ENCODE measurements around the gene TBXAS1.

TBXAS1 gene

DNA sequence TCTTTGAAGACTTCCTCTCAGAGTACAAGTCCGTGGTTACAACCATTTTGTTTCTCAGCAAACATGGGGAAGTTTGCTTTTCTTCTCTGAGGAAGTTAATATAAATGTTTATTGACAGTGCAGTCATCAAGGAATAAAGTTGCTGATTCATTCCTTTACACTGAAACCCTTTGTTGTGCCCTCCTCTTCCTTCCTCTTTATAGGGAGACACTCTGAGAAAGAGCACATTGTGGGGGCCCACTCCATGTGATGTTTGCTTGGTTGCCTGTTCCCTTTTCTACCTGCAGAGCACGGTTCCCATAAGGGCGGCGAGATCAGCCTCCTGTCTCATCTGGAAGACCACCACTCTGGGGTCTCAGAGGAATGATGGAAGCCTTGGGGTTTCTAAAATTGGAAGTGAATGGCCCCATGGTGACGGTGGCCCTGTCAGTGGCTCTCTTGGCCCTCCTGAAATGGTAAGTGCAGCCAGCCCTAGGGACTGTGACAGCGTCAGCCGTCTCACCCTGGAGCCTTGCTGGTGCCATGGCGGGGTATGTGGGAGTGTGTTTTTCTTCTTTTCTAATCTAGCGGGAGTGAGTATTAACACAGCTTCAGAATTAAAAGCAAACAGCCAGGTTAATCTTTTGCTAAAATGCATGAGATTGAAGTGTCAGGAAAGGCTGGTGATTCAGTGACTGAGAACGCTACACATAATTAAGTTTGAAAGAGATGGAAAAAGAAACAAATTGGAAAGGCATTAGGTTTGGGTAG, at the start of gene TBXAS1:
TBXAS1 (plus strand) TSS at position 240 of the 750 bp plus-strand sequence; CDS start at position 367, 127 bp downstream.
- ATAC-seq: peak; percentile 79
- no peaks in the 10 kb centered on the region for H3K27me3 Mint-ChIP-seq
- H3K27ac Mint-ChIP-seq: peak within 1 kb of the TSS; percentile 88
- H3K9me3 Mint-ChIP-seq: peaks cover 4% of the 10 kb centered on the region
- peak within 1 kb of the TSS; percentile 73 for H3K4me3 Mint-ChIP-seq
- peaks cover 48% of the 10 kb centered on the region for H3K4me1 Mint-ChIP-seq
- H3K36me3 Mint-ChIP-seq: peaks cover 19% of the 10 kb centered on the region

DNA sequence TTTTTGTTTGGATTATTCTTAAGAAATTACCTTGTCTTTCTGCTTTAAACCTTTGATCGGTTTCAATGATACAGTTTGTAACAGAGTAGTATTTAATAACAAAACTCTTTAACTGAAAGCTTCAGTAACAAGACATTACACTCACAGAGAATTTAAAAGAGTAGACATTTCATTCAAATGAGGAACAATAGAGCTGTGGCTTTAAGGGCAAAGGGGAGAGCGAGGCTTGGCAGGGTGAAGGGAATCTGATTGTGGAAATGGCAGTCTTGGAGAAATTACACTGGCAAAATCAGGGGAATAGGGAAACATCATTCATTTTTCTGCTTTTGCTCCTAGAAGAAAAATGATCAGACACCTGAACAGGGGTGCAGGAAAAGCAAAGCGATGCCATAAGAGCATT, 46.1 kb upstream of the TBXAS1 start:
- ATAC-seq: no peak
- no peak overlapping the region for H3K27ac Mint-ChIP-seq

DNA sequence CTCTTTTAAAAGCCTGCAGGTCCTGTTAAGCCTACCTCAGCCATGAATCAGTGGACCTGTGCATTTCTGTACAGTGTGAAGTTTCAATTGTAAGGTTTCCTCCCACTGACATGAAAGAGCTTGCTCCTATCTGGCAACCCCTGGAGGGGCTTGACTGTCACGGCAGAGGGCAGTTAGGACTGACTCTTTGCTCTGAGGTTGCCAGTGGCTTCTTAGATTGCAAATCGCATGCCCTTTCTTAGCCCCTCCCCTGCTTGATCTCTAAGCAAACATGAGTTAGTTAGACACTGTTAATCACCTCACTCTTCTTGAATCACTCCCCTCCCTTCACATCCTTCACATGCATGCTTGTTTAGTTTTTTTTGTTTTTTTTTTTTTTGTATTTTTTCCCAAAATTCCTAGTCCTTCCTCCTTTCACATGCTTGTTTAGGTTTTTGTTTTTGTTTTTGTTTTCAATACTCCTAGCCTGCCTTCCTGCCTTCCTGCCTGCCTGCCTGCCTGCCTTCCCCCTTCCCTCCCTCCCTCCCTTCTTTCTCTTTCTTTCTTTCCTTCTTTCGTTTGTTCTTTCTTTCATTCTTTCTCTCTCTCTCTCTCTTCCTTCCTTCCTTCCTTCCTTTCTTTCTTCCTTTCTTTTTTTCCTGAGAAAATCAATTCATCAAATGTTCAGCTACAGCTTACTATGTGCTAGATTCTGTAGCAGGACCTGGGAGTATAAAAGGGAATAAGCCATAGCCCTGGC, 45.2 kb upstream of the TBXAS1 start:
- Mint-ChIP-seq H3K27ac (no peak overlapping the region), H3K4me3 (no peak overlapping the region), H3K27me3 (no peaks in the 10 kb centered on the region), H3K9me3 (no peaks in the 10 kb centered on the region), H3K4me1 (peaks cover 10% of the 10 kb centered on the region), H3K36me3 (no peaks in the 10 kb centered on the region)
- ATAC-seq: peak; percentile 48

More for the DNA sequence above, 46.1 kb upstream of the TBXAS1 start:
- H3K9me3 Mint-ChIP-seq: no peaks in the 10 kb centered on the region
- H3K4me1 Mint-ChIP-seq: peaks cover 17% of the 10 kb centered on the region
- no peaks in the 10 kb centered on the region for H3K27me3 Mint-ChIP-seq
- H3K4me3 Mint-ChIP-seq: no peak overlapping the region
- no peaks in the 10 kb centered on the region for H3K36me3 Mint-ChIP-seq

DNA sequence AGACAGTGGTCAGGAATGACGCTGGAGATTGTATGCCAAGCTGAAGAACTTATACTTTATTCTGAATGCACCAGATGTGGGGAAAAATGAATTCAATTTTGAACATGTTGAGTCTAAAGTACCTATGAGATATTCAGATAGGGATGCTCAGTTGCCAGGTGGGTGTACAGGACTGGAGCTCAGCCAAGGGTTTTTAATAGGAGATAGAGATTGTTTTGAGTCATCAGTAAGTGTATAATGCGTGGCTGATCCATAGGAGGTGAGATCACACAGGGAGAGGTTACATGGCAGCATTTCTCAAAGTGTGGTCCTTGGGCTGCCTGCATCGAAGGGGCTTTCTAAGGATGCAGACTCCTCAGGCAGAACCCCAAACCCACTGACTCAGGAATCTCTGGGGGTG, 44.4 kb upstream of the TBXAS1 start:
- H3K27me3 Mint-ChIP-seq: no peaks in the 10 kb centered on the region
- H3K27ac Mint-ChIP-seq: no peak overlapping the region
- no peak overlapping the region for H3K4me3 Mint-ChIP-seq
- peaks cover 2% of the 10 kb centered on the region for H3K4me1 Mint-ChIP-seq
- H3K36me3 Mint-ChIP-seq: no peaks in the 10 kb centered on the region
- ATAC-seq: no peak
- no peaks in the 10 kb centered on the region for H3K9me3 Mint-ChIP-seq

DNA sequence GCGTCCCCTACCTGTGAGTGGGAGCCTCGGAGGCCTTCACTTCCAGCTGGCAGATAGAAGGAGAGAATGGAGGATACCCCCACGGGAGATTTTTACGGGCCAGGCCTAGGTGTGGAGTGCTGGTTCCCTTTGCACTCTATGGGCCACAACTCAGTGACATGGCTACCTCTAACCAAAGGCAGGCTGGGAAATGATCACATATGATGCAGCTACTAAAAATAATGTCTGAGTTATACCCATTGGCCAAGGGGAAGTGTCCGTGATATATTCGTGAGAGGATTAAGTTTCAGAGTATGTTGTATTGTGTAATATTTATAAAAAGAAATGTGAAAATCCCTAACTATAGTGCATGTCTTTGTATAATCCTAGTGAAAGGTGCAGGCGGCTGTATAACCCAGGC, 37.7 kb upstream of the TBXAS1 start:
- Mint-ChIP-seq H3K36me3 (peaks cover 6% of the 10 kb centered on the region), H3K4me3 (no peak overlapping the region), H3K9me3 (peaks cover 4% of the 10 kb centered on the region), H3K27me3 (no peaks in the 10 kb centered on the region), H3K27ac (no peak overlapping the region), H3K4me1 (no peaks in the 10 kb centered on the region)
- ATAC-seq: no peak

DNA sequence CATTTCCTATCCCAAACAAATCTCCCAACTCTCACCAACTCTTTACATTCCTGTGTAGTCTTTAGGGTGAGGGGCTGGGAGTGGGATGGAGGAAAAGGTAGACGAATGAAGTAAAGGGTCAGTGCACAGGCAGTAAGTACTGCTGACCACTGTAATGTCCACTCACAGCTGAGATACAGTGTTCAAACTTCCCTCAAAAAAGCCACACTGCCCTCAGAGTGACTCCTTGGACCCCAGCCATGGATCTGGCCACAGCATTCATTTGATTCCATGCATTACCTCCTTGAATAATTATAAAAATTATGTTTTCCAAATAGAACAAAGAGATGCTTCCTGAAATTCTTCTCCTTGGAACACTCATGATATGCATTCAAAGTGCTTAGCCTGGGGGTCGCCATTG, 31.5 kb upstream of the TBXAS1 start:
- H3K36me3 Mint-ChIP-seq: peaks cover 9% of the 10 kb centered on the region
- H3K27me3 Mint-ChIP-seq: no peaks in the 10 kb centered on the region
- peaks cover 26% of the 10 kb centered on the region for H3K4me1 Mint-ChIP-seq
- peak overlapping the region; percentile 50 for H3K27ac Mint-ChIP-seq
- no peak overlapping the region for H3K4me3 Mint-ChIP-seq
- ATAC-seq: no peak
- H3K9me3 Mint-ChIP-seq: peaks cover 6% of the 10 kb centered on the region

DNA sequence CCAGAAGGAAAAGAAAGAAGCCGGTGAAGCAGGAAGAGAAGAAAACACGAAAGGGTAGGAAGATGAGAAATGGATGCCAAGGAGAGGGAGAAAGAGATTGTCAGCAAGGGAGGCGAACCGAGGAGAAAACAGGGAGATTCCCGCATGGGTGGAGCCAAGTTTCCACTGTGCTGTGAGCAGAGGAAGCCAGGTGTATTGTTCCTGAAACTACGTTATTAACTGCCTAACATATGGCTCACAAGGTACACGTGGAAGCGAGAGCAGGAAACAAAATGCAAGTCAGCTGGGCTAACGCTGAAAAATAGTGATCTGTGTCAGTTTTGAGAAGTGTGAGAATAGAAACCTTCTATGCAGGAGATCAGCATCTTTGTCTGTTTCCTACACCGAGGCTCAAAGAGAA, 30.8 kb upstream of the TBXAS1 start:
- peaks cover 15% of the 10 kb centered on the region for H3K36me3 Mint-ChIP-seq
- peaks cover 26% of the 10 kb centered on the region for H3K4me1 Mint-ChIP-seq
- peaks cover 12% of the 10 kb centered on the region for H3K9me3 Mint-ChIP-seq
- H3K27ac Mint-ChIP-seq: peak overlapping the region; percentile 50
- ATAC-seq: peak; percentile 36
- peak overlapping the region; percentile 2 for H3K4me3 Mint-ChIP-seq
- no peaks in the 10 kb centered on the region for H3K27me3 Mint-ChIP-seq

DNA sequence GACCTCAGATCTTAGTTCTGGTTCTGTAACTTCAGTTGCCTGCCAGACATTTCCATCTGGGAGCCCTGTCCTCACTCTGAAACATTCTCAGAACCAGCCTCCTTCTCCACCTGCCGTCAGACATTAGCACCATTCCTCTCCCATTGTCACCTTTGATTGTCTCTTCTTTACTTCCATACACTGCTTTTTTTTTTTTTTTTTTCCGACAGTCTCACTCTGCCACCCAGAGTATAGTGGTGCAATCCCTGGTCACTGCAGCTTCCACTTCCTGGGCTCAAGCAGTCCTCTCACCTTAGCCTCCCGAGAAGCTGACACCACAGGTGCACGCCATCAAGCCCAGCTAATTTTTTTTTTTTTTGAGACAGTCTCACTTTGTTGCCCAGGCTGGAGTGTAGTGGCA, 30.2 kb upstream of the TBXAS1 start:
- Mint-ChIP-seq H3K4me3 (no peak overlapping the region), H3K9me3 (peaks cover 12% of the 10 kb centered on the region), H3K27me3 (no peaks in the 10 kb centered on the region), H3K27ac (no peak overlapping the region), H3K36me3 (peaks cover 21% of the 10 kb centered on the region), H3K4me1 (peaks cover 26% of the 10 kb centered on the region)
- ATAC-seq: no peak

DNA sequence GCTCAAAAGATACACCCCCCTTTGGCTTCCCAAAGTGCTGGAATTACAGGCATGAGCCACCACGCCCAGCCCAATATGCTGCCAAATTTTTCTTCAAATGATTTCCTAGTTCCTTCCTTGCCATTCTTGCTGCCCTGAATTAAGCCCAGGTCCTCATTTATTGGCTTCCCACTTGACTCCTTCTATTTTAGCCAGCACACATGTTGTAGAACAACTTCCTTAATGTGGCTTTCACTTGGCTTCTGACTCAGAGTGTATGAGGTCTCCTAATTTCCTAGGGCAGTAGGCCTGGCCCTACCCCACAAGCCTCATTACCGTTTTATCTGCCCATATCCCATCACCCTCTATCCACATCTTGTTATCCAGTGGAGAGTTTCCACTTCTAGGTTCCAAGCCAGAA, 29.5 kb upstream of the TBXAS1 start:
- Mint-ChIP-seq H3K36me3 (peaks cover 21% of the 10 kb centered on the region), H3K27me3 (no peaks in the 10 kb centered on the region), H3K4me3 (no peak overlapping the region), H3K4me1 (peaks cover 26% of the 10 kb centered on the region), H3K9me3 (peaks cover 12% of the 10 kb centered on the region), H3K27ac (no peak overlapping the region)
- peak; percentile 72 for ATAC-seq

DNA sequence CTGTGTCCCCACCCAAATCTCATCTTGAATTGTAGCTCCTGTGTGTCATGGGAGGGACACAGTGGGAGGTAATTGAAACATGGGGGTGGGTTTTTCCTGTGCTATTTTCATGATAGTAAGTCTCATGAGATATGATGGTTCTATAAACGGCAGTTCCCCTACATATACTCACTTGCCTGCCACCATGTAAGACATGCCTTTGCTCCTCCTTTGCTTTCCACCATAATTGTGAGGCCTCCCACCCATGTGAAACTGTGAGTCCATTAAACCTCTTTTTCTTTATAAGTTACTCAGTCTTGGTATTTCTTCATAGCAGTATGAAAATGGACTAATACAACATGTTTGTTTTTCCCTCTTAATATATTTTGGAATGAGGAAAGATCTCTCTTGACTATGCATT, 24.5 kb upstream of the TBXAS1 start:
- Mint-ChIP-seq H3K36me3 (peaks cover 16% of the 10 kb centered on the region), H3K4me1 (peaks cover 7% of the 10 kb centered on the region), H3K27me3 (peaks cover 31% of the 10 kb centered on the region), H3K4me3 (no peak overlapping the region), H3K9me3 (peaks cover 8% of the 10 kb centered on the region), H3K27ac (no peak overlapping the region)
- no peak for ATAC-seq

DNA sequence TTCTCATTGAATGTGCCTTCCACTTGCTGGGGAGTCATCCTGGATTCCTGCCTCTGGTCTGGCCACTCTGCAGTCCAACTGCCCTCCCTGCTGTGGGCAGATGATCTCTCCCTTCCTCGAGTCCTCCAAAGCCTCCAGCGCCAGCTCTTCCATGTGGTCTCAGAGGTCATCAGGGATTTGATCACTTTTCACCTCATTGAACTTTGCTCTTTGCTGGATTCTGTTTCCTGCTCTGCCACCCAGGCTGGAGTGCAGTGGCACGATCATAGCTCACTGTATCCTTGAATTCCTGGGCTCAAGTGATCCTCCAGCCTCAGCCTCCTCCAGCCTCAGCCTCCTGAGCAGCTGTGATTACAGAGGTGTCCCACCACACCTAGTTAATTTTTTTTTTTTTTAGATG, 22.1 kb upstream of the TBXAS1 start:
- ATAC-seq: no peak
- Mint-ChIP-seq H3K9me3 (peaks cover 8% of the 10 kb centered on the region), H3K4me3 (no peak overlapping the region), H3K36me3 (peaks cover 16% of the 10 kb centered on the region), H3K4me1 (no peaks in the 10 kb centered on the region), H3K27ac (no peak overlapping the region), H3K27me3 (peaks cover 33% of the 10 kb centered on the region)

DNA sequence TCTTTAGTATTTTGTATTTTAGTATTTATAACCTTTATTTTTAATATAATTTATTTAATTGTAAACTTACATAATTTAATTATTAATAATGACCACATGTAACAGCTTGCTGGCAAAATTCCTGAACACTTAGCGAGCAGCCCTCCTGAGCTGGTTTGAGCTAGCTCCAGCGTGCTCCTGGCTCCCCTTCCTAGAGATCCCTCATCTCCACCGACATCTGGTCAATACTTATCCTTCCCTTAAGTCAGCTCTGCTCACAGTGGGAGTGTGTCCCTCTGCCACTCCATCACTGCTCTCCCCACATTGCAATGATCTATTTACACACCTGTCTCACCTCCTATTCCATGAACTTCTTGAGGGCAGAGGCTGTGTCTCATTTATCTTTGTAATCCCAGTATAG, 20.6 kb upstream of the TBXAS1 start:
- Mint-ChIP-seq H3K27me3 (peaks cover 33% of the 10 kb centered on the region), H3K4me3 (no peak overlapping the region), H3K36me3 (peaks cover 4% of the 10 kb centered on the region), H3K4me1 (no peaks in the 10 kb centered on the region), H3K9me3 (no peaks in the 10 kb centered on the region), H3K27ac (no peak overlapping the region)
- ATAC-seq: no peak

DNA sequence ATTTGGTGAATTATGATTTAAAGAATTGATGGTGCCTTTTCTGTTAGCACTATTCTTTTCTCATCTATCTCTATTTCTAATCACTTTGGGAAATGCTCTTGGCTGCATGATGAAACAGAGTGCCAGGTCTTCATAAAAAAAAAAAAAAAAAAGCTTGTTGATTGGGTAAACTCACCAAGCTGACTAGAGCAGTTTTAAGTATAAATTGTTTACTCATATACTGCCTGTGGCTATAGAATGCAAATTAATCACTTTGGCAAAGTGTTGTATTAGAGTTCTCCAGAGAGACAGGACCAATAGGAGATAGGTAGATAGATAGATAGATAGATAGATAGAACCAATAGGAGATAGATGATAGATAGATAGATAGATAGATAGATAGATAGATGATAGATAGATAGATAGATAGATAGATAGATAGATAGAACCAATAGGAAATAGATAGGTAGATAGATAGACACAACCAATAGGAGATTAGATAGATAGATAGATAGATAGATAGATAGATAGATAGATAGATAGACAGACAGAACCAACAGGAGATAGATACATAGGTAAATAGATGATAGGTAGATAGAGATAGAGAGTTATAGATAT, 20.1 kb upstream of the TBXAS1 start:
- ATAC-seq: no peak
- Mint-ChIP-seq H3K4me1 (no peaks in the 10 kb centered on the region), H3K36me3 (no peaks in the 10 kb centered on the region), H3K9me3 (no peaks in the 10 kb centered on the region), H3K27me3 (peaks cover 33% of the 10 kb centered on the region), H3K27ac (no peak overlapping the region), H3K4me3 (no peak overlapping the region)

DNA sequence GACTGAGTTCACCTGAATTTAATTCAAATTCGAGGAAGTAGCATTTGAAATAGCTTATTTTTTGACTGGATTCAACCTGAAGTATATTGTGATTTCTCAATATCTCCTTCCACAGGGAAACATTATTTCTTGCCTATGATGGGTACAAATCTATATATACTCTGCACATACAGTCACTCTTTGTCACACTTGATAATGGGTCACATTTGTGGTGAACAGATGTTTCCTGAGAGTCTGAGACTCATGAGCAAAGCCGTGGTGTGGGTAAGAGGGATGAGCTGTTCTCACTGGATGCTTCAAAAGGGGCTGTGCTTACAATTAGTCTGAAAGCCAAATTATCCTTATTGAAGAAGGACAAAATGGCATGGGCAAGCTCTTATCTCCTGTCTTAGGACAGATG, 18.0 kb upstream of the TBXAS1 start:
- peaks cover 33% of the 10 kb centered on the region for H3K27me3 Mint-ChIP-seq
- H3K27ac Mint-ChIP-seq: no peak overlapping the region
- no peaks in the 10 kb centered on the region for H3K36me3 Mint-ChIP-seq
- no peaks in the 10 kb centered on the region for H3K4me1 Mint-ChIP-seq
- no peak for ATAC-seq
- no peak overlapping the region for H3K4me3 Mint-ChIP-seq
- H3K9me3 Mint-ChIP-seq: peaks cover 5% of the 10 kb centered on the region

DNA sequence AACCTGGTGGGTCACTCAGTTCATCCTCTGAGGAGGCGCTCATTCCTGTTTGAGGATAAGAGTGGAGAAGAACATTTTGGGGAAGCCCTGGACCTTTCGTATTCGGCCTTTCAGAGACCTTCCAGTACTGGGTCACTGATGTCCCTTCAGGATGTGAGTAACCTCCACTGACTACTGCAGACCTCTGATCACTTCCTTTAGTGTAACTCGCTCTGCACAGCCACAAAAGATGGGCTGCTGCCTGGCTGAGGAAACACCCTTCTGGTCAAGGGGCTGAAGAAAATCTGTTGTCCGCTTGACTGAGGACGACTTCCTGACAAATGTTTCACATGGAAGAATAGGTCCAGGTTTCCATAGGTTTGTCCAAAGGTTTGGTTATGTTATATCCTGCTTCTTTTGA, 15.9 kb upstream of the TBXAS1 start:
- Mint-ChIP-seq H3K27me3 (peaks cover 16% of the 10 kb centered on the region), H3K36me3 (no peaks in the 10 kb centered on the region), H3K4me1 (no peaks in the 10 kb centered on the region), H3K4me3 (no peak overlapping the region), H3K9me3 (peaks cover 12% of the 10 kb centered on the region), H3K27ac (no peak overlapping the region)
- no peak for ATAC-seq

DNA sequence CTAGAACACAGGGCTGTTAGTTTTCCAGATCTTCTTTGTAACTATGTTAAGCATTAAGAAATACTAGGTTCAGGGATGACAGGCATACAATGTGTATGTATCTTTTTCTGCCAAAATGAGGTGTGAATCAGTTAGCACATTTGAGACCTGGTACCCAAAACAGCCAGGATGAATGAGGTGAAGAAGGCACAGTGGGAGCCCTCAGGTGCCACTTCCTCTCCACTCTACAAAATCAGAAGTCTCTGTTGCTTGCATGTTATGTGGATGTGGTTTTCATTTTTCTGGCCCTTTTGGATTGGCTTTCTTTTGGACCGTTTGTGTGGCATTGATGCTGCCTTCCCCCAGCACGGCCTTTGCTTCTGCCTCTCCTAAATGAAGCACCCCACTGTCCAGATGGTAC, 15.4 kb upstream of the TBXAS1 start:
- Mint-ChIP-seq H3K4me3 (no peak overlapping the region), H3K36me3 (no peaks in the 10 kb centered on the region), H3K27ac (no peak overlapping the region), H3K27me3 (peaks cover 11% of the 10 kb centered on the region), H3K9me3 (peaks cover 12% of the 10 kb centered on the region), H3K4me1 (no peaks in the 10 kb centered on the region)
- ATAC-seq: no peak
